GM18526 (cell line): ENCODE results near the gene RAD51B.

Source experiments
- POLR2A ChIP-seq: IDR thresholded peaks from 3 replicates; pipeline ENCODE4 v1.6.1; 2011; ENCODE audit not compliant: insufficient read length; ENCODE audit errors: extremely low read depth

The RAD51B gene

DNA sequence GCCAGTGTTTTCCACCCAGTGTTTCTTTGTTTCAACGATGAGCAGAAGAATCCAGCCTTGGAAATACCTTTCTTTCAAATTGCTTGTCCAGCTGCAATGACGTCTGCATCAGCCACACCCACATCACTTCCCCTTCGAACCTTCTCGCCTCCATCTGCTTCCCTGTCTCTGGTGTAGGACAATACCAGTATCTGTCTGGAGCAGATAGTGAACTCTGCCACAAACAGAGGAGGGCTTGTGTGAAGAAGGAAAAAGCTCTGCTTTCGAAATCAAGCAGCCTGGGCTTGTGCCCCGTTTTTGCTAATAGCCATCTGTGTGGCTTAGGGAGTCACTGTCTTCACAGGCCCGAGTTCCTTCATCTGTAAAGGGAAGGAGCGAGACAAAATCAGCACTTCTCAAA is 557.9 kb downstream of the RAD51B start:
- TF ChIP-seq POLR2A: no peak

DNA sequence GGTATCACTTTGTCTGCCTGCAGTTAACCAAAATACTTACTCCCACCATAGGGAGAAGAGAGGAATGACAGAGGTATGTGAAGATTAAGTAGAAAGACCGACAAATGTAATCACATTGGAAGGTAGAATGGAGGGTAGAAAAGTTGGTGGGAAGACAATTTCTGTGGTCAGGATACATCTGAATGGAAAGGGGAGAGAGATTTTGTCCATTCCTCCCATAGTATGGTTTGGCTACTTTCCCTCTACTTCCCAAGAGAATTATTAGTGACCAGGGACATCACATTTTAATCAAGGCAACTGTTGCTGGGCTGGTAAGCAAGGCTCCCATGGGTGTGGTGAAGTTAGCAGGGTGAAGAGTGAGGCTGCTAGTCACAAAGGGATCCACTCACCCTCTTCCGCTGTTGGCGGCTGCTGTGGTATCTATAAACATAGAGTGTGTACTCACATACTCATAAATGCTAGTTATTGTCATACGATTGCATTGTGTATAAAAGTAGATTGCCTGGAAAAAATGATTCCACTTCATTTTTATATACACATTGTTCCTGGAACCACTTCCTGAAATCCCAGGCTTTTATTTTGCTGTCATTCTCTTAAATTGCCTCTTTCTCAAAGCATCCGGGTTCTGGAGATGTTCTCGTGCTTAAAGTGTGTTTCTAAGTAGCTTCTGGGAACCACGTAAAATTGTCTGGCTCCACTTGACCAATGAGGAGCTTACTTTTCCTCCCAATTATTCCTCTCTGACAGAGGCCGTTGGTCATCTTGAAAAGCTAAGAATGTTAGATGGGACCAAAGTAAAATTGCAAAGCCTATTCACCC is 560.1 kb downstream of the RAD51B start:
- TF ChIP-seq POLR2A: no peak

DNA sequence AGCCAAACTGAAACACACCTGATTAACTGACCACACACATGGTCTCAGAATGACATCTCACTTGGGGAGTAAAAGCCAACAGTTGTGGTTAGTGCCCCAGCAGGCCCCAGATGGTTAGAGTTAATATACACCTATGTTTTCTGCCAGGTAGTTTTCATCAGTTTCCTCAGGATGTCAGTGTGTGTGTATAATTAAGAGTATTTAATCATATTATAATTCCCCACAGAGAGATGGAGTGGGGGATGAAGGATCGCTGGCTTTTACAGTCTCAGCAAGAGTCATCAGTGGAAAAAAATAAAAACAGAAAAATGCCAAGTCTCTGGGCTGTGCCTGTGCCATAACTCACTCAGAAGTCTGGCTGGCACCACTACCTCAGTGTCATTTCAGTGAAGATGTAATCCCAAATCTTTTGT is 560.8 kb downstream of the RAD51B start:
- TF ChIP-seq POLR2A: no peak

DNA sequence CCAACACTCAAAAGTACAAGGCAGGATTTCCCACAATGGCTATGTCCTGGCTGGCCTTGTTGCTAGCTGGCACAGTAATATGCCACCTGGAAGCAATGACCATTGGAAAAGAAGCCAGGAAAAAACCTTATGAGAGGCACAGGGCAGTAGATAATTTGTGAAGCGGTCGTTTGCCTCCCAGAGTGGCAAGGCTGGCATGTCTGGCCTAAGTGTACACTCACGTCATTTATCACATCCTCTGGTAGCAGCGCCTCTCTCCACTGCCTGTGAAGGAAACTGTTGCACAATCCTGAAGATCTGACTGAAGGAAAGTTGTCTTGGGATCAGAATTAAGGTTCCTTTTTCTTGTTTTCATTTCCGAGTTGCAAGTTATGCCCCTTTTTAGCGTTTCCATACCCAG is 564.8 kb downstream of the RAD51B start:
- TF ChIP-seq POLR2A: no peak

DNA sequence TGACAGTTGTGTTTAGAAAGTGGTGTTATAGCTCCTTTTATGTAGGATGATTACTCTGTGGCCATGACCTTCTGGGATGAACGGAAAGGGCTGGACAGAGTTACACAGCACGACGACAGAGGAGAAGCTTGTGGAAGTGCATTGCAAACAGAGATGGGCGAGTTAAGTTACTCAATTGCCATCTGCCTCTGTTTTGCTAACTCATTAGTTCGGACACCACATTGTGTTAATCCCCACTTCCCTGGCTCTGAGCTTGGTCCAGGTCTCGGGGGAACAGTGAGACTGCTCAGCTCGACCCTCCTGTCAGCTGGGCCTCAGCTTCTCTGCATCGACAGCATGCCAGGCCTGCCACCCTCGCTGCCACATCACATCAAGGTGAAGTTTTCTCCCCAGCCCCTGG is 565.3 kb downstream of the RAD51B start:
- no peak for TF ChIP-seq POLR2A

DNA sequence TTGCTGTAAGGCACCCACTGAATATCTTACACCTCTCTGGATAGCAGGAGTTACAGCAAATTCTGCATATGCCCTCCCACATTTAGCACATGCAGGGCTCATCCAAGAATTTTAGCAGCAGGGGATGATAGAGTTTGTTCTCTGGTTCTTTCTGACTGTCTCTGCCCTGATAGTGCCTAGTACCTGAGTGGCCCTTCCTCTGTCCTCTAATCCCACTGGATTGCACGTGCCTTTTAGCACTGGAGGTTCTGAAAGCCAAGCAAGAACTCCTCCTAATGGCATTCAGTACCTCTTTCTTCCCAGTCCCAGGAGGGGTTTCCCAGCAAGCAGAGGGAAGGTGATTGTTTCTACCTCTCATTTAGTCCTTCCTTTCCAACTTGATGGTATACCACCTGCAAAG is 566.9 kb downstream of the RAD51B start:
- no peak for TF ChIP-seq POLR2A

DNA sequence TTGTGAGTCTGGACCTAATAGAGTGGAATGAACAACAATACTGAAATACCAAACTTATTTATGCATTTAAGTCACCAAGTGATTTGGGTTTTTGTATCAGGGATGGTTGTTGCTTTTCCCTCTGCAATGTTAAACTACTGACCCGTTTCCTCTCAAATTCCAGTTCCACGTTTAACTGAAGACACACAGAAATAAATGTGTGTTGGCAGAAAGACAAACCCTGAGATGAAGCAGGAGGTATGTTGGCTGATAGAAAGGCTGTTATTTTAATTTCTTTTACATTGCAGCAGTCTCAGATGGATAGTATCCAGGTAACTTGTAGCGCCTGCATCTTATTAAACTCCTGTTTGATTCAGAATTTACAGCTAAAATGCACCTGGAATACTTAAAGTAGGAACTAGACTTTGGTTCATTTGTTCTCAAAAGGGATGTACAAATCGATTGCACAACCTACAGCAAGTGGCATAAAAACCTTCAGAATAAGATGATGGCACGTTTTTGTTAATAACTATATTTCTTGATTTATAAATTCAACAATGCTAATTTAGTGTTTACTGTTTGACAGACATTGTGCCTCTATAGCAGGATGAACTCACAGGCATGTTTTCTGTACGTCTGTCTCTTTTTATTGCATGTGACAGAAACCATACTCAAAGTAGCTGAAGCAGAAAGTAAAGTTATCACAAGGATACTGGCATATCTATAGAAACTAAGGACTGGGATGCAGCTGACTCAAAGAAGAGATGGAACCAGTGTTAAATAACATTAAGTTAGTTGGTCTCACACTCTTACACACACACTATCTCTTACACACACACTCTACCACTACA is 567.6 kb downstream of the RAD51B start:
- no peak for TF ChIP-seq POLR2A

DNA sequence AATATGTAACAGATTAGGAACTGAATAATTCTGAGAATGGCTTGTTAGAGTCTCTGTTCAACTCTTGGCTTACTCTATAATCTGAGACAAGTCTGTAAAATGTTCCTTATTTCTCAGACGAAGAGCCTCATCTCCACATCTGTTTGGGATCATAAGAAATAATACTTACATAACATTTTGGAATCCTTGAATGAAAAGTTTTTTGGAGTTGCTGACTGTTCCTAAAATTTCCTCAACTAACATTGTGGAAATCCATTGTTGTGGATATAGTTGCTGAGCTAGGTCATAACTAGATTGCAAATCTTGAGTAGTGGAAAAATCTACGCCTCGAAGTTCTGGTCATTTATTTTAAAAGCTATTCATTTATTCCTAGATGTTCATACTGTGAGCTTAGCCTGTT is 570.4 kb downstream of the RAD51B start:
- no peak for TF ChIP-seq POLR2A

DNA sequence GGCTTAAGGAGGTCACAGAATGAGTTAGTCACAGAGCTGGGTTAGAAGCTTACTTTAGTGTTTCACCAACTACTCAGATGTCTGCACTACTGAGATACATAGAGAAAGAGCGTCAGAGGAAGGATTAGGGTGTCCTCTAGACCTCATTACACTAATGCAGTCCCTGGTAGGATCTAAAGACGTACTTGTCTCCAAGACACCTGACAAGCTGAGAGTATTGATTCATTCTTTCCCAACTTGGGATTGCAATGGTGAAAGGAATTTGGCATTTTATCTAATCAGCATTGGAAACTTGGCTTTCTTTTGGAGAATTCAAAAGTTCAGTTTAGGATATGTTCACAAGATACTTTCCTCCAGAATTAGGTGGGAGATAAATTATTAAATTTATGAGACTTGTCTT is 571.2 kb downstream of the RAD51B start:
- no peak for TF ChIP-seq POLR2A

DNA sequence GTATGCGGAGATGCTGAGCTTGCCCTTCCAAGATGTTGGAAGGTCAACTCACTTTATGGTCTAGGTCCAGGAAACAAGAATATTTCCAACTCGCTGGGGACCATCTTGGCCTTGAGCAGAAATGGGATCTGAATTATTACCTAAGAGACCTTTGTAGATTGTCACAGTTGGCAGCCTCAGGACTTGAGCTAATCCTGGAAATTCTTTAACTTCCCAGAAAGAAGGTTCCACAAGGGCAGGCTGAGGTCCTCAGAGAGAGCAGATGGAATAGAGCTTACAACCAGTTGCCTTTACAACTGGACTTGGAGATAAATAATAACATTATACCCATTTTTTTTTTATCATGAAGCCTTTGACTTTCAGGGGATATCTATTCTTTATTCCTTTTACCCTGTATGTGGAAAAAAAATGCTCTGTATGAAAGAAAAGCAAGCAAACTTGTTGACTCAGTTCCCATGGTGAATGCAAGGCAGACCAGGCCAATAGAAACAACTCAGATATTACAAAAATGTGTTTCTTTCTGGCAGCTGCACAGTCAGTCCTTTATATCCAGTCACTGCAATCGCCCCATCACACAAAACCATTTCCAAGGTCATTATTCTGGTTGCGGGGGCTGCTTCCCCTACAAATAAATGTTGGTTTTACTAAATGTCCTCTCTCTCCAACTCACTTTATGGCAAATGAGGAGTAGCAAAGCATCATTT is 571.9 kb downstream of the RAD51B start:
- no peak for TF ChIP-seq POLR2A

DNA sequence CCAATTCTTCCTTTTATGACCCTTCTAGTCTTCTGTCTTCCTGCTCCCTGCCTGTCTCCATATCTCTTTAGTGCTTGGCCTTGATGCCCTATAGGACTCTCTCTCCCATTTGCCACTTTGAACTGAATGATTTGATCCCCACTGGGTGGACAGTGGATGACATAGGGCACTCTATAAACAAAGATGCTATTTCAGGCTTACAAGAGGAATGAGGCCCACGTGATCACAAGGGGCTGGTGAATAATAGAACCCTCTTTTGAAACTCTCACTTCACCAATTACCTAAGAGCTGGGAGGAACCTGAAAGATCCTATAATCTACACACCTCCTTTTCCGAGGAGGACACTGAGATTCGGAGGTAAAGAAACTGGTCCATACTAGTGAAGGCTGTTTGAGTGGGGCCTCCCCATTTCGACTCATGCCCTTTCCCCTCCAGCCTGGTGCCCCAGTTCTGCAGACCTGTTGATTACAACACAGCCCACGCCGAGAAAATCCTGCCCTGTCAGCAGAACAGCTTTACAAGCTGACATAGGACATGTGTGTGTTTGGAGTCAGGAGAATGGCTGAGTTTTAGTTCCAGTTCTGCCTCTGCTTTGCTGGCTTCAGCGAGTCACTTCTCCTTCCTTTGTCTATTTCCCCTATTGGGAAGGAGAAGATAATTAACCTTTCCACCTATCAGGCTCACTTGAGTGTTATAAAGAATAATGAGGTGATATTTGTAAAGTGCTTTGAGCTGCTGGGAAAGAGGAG is 573.0 kb downstream of the RAD51B start:
- TF ChIP-seq POLR2A: no peak

DNA sequence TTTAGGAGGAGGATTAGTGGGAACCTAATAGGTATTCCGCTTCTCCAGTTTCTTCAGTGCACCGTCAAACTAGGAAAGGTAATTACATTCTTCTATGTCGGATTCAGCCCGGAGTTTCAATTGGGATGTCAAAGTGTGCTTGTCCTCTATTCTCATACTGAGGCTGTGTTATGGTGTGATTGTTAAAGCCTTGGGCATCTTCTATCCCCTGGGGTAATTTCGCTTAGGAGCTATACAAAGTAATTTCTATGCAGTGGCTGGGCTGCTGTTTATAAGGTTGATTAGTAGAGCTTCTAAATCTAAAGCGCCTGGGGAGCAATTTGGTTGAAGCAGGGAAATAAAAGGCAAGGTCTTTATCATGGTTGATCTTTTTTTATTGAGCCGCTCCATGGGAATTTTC is 573.7 kb downstream of the RAD51B start:
- TF ChIP-seq POLR2A: no peak

DNA sequence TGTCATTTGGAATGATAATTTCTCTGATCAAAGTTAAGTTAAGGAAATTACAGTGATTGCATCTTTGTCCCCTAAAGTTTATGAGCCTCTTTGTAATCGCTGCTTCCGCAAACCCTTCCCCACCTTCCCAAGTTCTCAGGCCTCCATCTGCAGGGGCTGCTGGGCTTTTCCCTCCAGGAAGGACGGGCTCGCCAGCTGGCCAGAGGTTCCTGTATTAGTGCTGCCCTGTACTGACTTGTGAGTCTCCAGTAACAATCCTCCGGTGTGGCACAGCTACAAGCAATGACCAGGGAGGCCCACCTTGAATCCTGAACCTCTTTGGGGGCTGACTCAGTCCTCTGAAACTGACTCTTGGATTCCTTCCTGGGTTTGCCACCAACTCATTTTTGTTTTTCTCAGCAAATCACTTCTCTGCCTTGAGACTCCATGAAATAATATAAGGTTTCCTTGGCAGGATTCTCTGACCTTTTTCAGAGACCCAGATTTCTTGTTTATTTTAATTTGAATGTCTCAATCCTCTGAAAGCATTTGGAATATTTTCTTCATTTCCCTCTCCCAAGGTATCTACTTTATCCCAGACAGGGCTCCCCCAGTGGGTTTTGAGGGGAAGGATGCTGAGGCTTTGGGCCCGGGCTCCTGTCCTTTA is 574.7 kb downstream of the RAD51B start:
- no peak for TF ChIP-seq POLR2A

DNA sequence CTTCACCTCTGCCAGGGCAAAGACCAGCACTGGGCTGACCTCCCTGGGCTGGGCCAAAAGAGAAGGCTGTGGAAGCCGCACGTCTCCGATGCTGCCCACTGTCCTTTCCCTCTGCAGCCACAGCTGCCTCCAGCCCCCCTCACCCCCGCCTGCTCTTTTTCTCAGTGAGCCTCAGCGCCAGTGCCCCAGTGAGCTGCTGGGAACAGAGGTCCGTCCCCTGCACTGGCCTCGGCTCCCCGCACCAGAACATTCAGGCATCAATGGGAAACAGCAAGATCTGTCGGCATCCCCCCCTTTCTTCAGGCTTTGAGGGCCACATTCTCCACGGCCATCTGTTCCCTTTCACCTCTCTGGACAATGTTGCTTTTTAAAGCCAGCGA is 575.2 kb downstream of the RAD51B start:
- TF ChIP-seq POLR2A: no peak

DNA sequence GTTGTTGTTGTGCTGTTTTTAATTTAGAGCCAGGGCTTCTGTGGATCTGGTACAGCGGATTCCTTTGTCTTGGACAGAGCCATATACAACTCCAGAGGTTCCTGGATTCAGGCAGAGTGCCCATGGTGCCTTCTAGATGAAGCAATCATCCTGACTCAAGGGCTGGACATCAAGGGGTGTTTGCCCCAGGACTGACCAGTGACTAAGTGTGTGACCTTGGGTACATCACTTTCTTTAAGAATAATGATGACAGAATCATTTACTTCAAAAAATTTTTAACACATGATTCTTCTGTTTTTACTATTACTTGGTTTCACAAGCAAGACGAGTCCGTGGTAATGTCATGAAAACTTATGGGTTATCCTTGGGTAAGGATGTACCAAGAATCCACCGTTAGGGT is 576.0 kb downstream of the RAD51B start:
- TF ChIP-seq POLR2A: no peak
